GM21737 (cell line): Measurements from ENCODE around the gene PPARGC1A.

Experiments
- ATAC-seq: cut with Tn5 transposase; IDR thresholded peaks from one replicate; pipeline ENCODE4 v1.9.1; 2021; ENCODE audit warnings: mild to moderate bottlenecking, moderate library complexity; ENCODE audit not compliant: unreplicated experiment

PPARGC1A gene

DNA sequence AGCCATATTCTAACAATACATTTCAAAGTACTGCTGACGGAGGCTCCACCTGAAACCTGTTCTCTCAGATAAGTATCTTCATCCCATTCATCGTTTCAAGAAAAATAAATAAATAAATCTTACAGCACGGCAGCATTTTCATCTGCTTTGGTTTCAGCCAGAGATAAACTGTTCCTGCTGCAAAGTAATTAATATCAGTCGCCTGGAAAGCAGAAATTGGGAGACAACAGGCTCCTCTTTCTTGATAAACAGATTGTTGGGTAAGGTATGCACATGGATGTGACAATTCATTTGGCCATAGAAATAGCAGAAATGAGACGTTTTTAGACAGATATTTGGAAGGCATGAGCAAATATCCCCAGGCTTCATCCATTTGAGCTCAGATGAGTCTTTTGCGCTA, 110.4 kb downstream of the PPARGC1A start:
- ATAC-seq: no peak

DNA sequence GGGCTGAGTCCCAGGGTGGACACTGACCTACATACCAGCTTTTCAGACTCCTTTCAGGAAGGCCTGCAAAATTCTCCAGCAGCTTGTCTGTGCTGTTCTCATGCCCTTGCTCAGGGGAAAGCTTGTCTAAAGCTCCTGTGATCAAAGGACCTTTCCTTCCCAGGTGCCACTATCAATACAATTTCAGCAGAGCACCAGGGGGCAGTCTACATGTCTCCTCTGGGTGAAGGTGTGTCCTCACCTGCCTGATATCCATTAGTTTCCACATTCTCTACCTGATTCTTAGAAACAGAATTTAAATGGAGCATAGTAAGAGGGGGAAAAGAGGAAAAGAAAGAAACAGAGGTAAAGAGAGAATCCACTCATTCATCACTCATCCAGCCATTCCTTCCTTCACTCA, 114.2 kb downstream of the PPARGC1A start:
- ATAC-seq: no peak

DNA sequence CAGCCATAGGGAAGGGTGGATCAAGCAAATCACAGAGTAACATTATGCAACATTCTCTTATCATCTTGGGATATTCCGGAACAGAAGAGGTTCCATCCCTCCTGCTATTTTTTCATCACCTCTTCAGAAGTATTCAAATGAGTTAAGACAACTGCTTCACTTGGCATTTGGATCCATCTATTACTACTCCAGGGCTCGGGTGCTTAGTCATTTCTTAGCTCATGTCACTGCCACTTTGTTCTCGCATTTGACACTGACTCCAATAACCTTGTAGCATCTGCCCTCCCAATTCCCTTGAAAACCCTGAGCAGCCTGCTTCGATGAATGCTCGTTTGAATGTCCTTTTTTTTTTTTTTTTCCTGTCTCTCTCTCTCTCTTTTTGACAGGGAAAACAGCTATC, 114.9 kb downstream of the PPARGC1A start:
- no peak for ATAC-seq

DNA sequence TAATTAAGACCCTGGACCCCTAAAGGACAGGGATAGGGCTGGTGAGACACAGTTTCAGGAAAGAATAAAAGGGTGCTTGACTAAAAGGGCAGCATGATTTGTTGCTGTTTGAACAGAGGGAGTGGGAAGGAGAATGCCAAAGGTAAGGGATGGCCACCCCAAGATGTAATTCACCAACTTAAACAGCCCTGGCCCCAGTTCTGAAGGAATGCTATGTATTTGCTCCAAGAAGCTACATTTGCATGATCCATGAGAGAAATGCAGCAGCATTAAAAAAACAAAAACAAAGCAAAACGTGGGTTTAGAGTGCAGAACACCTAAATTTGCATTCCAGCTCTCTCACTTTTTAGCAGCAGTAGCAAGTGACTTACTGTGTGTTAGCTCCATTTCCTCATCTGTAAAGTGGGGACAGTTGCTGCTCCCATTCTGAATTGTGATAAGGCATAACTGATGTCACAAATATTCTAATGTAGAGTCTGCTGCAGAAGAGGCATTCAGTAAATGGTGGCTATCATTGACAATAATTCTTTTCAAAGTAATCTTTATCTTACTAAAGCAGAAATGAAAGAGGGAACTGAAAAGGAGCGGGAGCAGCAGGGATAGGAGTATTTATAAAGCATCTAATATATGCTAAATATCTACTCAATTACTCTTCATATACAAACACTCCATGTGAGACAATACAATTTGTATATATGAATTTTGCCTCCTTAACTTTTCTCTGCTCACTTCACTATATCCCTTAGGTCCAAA, 115.8 kb downstream of the PPARGC1A start:
- no peak for ATAC-seq

DNA sequence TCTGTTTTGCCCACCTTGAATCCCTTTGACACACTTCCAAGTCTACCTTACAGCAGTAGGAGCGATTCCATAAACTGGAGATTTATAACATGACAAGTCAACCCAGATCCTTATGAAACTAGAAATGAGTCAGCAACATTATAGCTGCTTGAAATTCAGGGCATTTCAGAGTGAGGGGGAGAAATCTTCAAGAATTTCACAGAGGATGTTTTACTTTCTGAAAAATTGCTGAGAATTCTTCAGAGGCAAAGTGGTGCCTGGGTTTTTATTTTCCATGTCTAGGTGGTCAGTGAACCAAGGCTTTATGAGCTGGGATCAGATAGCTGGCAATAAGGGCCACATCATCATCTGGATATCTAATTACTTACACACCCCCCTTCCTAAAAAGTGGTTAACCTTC, 119.8 kb downstream of the PPARGC1A start:
- ATAC-seq: no peak

DNA sequence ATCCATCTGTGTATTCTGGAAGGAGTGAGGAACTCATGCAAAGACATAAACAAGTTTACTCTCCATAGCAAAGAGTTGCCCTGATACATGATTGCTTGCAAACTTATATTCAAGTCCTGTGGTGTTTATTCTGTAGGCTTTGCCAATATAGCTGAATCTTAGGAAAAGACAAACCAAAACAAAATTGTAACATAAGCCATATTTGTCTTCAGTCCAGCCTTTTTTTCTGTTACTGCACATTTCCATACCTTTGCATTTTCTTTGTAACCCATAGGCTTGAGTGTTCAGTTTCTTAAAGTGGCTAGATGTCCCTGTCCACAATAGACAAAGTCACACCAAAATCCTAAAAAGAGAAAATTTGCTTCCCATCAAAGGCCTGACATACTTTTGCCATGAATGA, 120.4 kb downstream of the PPARGC1A start:
- no peak for ATAC-seq

DNA sequence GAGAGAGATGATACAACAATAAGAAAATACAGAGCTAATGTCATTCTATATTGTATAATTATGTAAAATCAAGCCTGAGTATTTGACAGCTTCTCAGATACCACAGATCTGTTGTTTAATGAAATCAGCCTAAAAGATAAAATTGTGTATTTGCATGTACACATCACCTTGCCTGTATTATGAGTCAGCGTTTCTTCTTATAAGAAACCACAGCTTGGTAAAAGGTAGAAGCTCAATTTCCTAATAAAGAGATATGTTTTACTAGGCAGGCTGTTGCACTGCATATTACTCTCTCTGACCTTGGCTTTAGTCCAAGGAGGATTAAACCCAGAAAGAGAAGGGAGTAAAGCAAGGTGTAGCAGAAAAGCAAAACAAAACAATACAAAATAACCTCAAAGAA, 121.3 kb downstream of the PPARGC1A start:
- ATAC-seq: no peak

DNA sequence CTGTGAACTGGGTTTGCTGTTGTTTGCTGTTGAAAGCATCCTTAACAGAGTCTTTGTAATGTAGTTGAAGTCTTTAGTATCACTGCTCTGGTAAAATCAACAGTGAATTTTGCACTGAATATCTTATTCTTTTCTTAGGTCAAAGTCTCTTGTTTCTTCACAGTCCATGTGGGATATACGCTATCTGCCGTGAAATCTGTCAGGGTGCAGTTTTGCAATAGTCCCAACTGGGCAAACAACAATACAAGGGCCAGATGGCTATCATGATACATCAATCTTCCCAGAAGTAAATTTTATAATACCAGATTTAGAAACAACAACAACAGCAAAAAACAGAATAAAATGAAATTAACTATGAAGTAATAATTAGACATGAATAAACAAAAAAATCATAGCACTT, 123.5 kb downstream of the PPARGC1A start:
- no peak for ATAC-seq

DNA sequence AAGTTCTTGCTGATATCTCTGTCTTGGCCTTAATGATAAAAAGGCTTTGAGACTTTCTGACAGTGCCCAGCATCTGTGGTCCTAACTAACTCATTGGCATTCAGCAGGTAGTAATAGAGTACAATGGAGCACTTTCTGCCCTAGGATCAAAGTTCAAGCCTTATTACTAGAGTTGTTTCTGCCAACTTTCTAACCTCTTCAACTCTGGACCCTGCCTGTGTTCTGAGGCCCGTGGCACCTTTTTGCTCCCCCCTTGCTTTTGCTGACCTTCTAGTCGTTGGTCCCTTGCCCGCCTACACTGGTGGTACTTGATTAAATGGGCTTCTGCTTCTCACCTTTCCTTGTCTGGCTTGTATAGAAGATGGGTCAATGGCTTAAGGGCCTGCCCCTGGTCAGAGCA, 126.3 kb downstream of the PPARGC1A start:
- no peak for ATAC-seq

DNA sequence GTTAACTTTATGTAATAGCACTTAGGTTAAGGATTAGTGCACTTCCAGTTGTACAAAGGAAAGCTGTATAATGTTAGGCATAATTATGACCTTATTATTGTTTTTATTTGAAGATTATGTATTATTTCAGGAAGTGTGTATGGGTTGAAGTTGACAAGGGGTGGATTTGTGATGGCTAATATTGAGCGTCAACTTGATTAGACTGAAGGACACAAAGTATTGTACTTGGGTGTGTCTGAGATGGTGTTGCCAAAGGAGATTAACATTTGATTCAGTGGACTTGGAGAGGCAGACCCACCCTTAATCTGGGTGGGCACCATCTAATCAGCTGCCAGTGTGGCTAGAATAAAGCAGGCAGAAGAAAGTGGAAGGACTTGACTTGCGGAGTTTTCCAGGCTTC, 127.3 kb downstream of the PPARGC1A start:
- no peak for ATAC-seq

DNA sequence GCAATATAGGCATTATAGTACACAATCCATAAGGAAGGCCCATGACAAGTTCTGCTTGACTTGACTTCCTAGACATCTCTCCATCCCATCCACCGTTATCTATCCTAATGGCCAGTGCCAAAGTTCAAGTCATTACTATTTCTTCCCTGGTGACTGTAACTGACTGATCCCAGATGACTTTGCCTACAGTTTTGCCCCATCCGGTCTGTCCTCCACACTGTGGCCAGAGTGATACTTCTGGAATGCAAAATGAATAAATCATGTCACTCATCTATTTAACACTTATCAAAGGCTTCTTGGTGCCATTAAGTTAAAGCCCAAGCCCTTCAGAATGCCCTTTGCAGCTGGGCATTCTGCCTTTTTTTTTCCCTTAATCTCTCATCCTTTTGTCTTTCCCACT, 130.8 kb downstream of the PPARGC1A start:
- ATAC-seq: no peak

DNA sequence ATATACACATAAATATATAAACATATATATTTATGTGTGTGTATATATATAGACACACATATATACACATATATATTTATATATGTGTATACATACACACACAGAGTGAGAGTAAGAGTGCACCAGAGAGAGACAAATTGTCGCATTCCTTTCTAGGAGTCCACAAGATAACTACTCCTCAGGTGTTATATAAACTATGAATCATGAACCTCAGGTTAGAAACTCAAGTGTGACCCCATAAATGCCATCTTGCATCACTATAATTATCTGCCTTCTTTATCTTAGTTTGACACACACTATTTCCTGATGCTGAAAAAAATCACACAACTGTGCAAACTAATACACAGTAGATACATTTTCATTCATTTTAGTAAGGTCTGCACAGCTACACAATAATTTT, 135.2 kb downstream of the PPARGC1A start:
- no peak for ATAC-seq

DNA sequence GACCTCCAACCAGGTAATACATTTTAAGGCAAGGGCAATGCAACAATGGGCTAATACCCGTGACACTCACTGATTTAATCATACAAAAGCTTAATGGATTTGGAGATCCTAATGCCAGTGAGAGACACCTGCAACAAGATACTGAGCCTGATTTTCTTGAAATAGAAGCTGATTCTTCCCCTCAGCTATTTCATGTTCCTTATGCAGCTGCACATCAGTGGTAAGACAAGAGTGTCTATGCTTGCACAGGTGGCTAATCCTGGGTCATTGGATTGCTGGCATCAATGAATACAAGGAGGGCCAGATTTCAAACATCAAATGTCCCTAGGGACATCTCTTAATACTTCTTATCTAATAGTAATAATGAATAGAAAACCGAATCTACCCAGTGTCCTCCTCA, 139.7 kb downstream of the PPARGC1A start:
- no peak for ATAC-seq

DNA sequence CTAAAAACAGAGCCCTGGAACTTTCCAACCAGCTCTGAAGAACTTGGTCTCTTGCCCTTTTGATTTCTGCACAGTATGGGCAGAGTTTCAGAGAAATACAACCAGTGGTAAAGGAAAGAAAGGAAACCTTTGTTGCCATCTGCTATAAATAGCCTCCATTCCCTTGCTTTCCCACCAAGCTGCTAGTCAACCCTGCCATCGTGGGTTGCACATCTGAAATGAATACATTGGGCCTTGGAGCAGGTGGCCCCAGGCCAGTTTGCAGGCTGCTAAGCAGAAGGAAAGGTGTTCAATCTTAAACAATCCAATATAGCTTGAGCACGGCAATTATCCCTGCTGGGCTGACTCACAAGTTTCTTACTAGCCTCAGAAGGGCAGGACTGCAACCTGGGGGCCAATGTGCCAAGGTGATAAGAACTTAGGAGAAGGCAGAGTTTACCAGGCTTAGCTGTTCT, 142.5 kb downstream of the PPARGC1A start:
- ATAC-seq: no peak

DNA sequence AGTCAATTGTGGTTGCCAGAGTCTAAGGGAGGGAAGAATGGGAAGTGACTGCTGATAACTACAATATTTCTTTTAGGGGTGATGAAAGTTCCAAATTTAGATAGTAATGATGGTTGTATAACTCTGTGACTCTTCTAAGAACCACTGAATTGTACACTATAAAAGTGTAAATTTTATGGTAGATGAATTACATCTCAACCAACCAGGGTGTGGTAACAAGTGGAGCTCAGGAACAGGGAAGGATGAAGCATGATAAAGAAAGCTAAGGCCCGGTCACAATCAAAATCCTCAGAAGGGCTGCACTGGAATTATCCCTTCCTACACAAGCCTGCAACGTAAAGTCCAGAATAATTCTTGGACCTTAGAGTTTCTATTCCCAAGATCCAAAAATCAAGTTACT, 143.2 kb downstream of the PPARGC1A start:
- ATAC-seq: no peak

DNA sequence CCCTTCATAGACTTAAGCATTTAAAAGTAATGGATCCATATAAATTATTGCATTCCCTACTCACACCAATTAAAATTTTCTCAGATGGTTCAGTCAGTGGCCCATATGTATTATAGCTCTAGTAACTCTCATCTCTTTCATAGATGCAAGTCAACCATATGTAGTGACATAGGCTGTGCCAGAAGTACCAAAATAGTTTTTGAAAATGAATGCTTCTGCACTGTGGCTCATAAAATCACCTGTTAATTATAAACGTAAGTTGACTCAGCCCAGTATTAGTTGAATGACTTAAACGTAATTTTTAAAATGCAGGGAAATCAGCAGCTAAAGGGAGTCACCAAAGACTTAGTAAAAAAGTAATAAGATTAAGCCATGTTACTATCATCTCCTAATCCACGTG, 143.8 kb downstream of the PPARGC1A start:
- ATAC-seq: no peak

DNA sequence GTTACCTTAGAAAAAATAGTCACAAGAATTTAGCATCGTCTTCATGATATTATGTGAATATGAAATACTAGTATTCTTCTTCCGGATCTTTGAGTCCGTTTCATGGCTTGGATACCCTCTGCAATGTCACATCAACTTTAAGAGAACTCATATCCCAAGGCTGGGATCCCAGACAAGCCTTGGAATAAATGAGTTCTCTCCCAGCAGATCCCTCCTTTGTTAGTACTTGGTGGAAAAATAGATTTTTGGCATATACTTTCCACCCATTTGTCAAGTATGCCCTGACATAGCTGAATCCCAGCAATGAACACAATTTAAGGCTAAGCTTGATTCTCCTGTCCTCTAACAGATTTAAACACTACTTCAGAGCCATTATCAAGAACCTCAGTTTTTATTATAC, 144.5 kb downstream of the PPARGC1A start:
- no peak for ATAC-seq
